GM23338 (cell line): ENCODE data around the gene CELSR1. TPM values are rescaled to one million over a fixed set of nuclear protein-coding genes. Genes with fewer than 3 reads are reported as not detected.
"Not testable (repeated sequence)": the region's sequence is repeated elsewhere in the genome, so short reads cannot be mapped to it uniquely, and the experiment has no call there.

Experiments
- ATAC-seq: fragments of 200-7000 bp; cut with Tn5 transposase; 3 replicates; pipeline ENCODE4 v1.9.1; 2020
- DNase-seq: peaks from one replicate; pipeline ENCODE4 v3.0.0-alpha.2; 2015; ENCODE audit warnings: low spot score
- H2AFZ ChIP-seq: fragments of 200-600 bp; sonication (generic); 2 replicates; pipeline ENCODE4 v1.8.0; 2016; ENCODE audit warnings: antibody characterized with exemption, mild to moderate bottlenecking, moderate library complexity
- H3F3A ChIP-seq: fragments of 200-600 bp; sonication (generic); replicated peaks from 2 replicates; pipeline ENCODE4 v1.8.0; 2017; ENCODE audit warnings: antibody characterized with exemption, mixed run types, low read depth
- H3K27ac ChIP-seq: fragments of 200-600 bp; sonication (generic); 2 replicates; pipeline ENCODE4 v1.6.1; 2016; ENCODE audit warnings: low read depth
- H3K27me3 ChIP-seq: fragments of 200-600 bp; sonication (generic); 2 replicates; pipeline ENCODE4 v1.8.0; 2016; ENCODE audit warnings: mild to moderate bottlenecking, mixed run types, moderate library complexity; ENCODE audit not compliant: insufficient read depth
- H3K36me3 ChIP-seq: fragments of 200-600 bp; sonication (generic); 2 replicates; pipeline ENCODE4 v1.8.0; 2016; ENCODE audit warnings: mild to moderate bottlenecking; ENCODE audit not compliant: insufficient read depth
- H3K4me1 ChIP-seq: fragments of 200-600 bp; sonication (generic); 2 replicates; pipeline ENCODE4 v1.8.0; 2016; ENCODE audit warnings: mild to moderate bottlenecking, moderate library complexity; ENCODE audit not compliant: insufficient read depth
- H3K4me2 ChIP-seq: fragments of 200-600 bp; sonication (generic); 2 replicates; pipeline ENCODE4 v1.7.1; 2017; ENCODE audit warnings: mixed run types
- H3K4me3 ChIP-seq: fragments of 200-600 bp; sonication (generic); 2 replicates; pipeline ENCODE4 v1.6.1; 2016; ENCODE audit warnings: mixed run types
- H3K79me2 ChIP-seq: fragments of 200-600 bp; sonication (generic); replicated peaks from 2 replicates; pipeline ENCODE4 v1.8.0; 2017; ENCODE audit warnings: mild to moderate bottlenecking; ENCODE audit not compliant: insufficient read depth
- H3K9me2 ChIP-seq: fragments of 200-600 bp; sonication (generic); 2 replicates; pipeline ENCODE4 v1.8.0; 2017; ENCODE audit not compliant: insufficient read depth
- H4K20me1 ChIP-seq: fragments of 200-600 bp; sonication (generic); replicated peaks from 2 replicates; pipeline ENCODE4 v1.8.0; 2017; ENCODE audit warnings: mild to moderate bottlenecking; ENCODE audit not compliant: insufficient read depth
- H3K27ac Mint-ChIP-seq: 2 replicates; pipeline ENCODE4 v1.8.0; 2020; ENCODE audit warnings: inconsistent platforms, mild to moderate bottlenecking, moderate library complexity, mixed read lengths
- H3K27me3 Mint-ChIP-seq: 3 replicates; pipeline ENCODE4 v1.8.0; 2022; ENCODE audit warnings: low read depth, mild to moderate bottlenecking, moderate library complexity, mixed read lengths, inconsistent platforms; ENCODE audit not compliant: insufficient read depth, poor library complexity
- H3K36me3 Mint-ChIP-seq: 3 replicates; pipeline ENCODE4 v1.8.0; 2021; ENCODE audit warnings: low read depth, mild to moderate bottlenecking, inconsistent platforms, moderate library complexity, mixed read lengths
- H3K4me1 Mint-ChIP-seq: 3 replicates; pipeline ENCODE4 v1.8.0; 2020; ENCODE audit warnings: mild to moderate bottlenecking, inconsistent platforms, mixed read lengths
- H3K4me3 Mint-ChIP-seq: 3 replicates; pipeline ENCODE4 v1.8.0; 2021; ENCODE audit warnings: moderate library complexity, mild to moderate bottlenecking, inconsistent platforms, mixed read lengths
- H3K9me3 Mint-ChIP-seq: 3 replicates; pipeline ENCODE4 v1.8.0; 2020; ENCODE audit warnings: moderate library complexity, mild to moderate bottlenecking, inconsistent platforms, mixed read lengths
- CREB1 ChIP-seq: fragments of 250-450 bp; sonication (Bioruptor Pico); IDR thresholded peaks from 2 replicates; pipeline ENCODE4 v1.5.0; 2020; ENCODE audit warnings: low read depth, mild to moderate bottlenecking, moderate library complexity
- EZH2phosphoT487 ChIP-seq: fragments of 200-600 bp; sonication (generic); IDR thresholded peaks from one replicate; pipeline ENCODE4 v1.8.1; 2018; ENCODE audit warnings: antibody characterized with exemption; ENCODE audit not compliant: unreplicated experiment
- JUNB ChIP-seq: IDR thresholded peaks from one replicate; pipeline ENCODE4 v1.6.1; 2016; ENCODE audit warnings: antibody characterized with exemption; ENCODE audit not compliant: unreplicated experiment
- NANOG ChIP-seq: IDR thresholded peaks from 2 replicates; pipeline ENCODE4 v1.6.1; 2016; ENCODE audit warnings: antibody characterized with exemption, borderline replicate concordance
- POLR2AphosphoS5 ChIP-seq: IDR thresholded peaks from 2 replicates; pipeline ENCODE4 v1.6.1; 2016; ENCODE audit warnings: antibody characterized with exemption, low read depth
- STAT1 ChIP-seq: IDR thresholded peaks from one replicate; pipeline ENCODE4 v1.6.1; 2016; ENCODE audit warnings: antibody characterized with exemption; ENCODE audit not compliant: unreplicated experiment
- ZNF114 ChIP-seq: fragments of 250-450 bp; sonication (Bioruptor Pico); IDR thresholded peaks from 2 replicates; pipeline ENCODE4 v1.5.0; 2020; ENCODE audit warnings: mild to moderate bottlenecking, moderate library complexity
- ZNF331 ChIP-seq: fragments of 250-450 bp; sonication (Bioruptor Pico); IDR thresholded peaks from 2 replicates; pipeline ENCODE4 v1.5.0; 2020; ENCODE audit warnings: low read depth, mild to moderate bottlenecking, moderate library complexity
- polyA plus RNA-seq: library from polyadenylated mRNA; unstranded; fragments of >200 nt; fragmentation: Nextera tagmentation; extraction: Ambion mirVana; gene quantifications from 2 replicates; pipeline ENCODE4 v1.2.1, GENCODE V29; 2016
- total RNA-seq: library from RNA; depleted of rRNA; stranded (reverse); fragments of >200 nt; shearing (Covaris generic); gene quantifications from 2 replicates; pipeline ENCODE4 v1.2.3, GENCODE V29; 2014
- TF ChIP-seq, protein P1 (sequence below): fragments of 250-450 bp; sonication (Bioruptor Pico); IDR thresholded peaks from 2 replicates; pipeline ENCODE4 v1.5.0; 2020; ENCODE audit warnings: mild to moderate bottlenecking, moderate library complexity
- TF ChIP-seq, protein P2 (sequence below), 2 experiments: fragments of 200-600 bp in 1 of 2; sonication (generic) in 1 of 2; conservative IDR thresholded peaks; 2 replicates each; pipeline versions ENCODE4 v1.5.1 to v1.6.1; 2016 to 2017; ENCODE audit warnings: antibody characterized with exemption in 2 of 2, low read depth in 2 of 2, mild to moderate bottlenecking in 2 of 2, moderate library complexity in 1 of 2

Gene CELSR1
- total and polyA plus RNA-seq, 2 experiments from 2014 or later: 4.8 to 20.4 TPM

DNA sequence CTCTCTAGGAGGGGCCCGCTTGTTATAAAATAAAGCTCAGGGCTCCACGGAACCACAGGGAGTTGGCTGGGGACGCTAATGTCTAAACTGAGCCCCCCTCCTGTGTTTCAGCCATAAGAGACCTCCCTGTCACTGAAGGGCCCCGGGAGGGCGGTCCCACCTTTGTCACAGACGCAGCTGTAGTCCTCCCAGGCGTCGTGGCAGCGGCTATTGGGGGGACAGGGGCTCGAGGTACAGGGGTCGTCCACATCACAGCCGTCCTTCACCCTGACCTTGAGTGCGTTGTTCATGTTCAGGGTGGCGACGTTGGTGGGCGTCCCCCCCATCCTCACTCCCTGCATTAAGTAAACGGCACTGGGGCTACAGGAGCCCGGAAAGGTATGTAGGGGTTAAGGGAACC is 139.9 kb downstream of the CELSR1 start (continued):
- TF ChIP-seq, protein P1, sequence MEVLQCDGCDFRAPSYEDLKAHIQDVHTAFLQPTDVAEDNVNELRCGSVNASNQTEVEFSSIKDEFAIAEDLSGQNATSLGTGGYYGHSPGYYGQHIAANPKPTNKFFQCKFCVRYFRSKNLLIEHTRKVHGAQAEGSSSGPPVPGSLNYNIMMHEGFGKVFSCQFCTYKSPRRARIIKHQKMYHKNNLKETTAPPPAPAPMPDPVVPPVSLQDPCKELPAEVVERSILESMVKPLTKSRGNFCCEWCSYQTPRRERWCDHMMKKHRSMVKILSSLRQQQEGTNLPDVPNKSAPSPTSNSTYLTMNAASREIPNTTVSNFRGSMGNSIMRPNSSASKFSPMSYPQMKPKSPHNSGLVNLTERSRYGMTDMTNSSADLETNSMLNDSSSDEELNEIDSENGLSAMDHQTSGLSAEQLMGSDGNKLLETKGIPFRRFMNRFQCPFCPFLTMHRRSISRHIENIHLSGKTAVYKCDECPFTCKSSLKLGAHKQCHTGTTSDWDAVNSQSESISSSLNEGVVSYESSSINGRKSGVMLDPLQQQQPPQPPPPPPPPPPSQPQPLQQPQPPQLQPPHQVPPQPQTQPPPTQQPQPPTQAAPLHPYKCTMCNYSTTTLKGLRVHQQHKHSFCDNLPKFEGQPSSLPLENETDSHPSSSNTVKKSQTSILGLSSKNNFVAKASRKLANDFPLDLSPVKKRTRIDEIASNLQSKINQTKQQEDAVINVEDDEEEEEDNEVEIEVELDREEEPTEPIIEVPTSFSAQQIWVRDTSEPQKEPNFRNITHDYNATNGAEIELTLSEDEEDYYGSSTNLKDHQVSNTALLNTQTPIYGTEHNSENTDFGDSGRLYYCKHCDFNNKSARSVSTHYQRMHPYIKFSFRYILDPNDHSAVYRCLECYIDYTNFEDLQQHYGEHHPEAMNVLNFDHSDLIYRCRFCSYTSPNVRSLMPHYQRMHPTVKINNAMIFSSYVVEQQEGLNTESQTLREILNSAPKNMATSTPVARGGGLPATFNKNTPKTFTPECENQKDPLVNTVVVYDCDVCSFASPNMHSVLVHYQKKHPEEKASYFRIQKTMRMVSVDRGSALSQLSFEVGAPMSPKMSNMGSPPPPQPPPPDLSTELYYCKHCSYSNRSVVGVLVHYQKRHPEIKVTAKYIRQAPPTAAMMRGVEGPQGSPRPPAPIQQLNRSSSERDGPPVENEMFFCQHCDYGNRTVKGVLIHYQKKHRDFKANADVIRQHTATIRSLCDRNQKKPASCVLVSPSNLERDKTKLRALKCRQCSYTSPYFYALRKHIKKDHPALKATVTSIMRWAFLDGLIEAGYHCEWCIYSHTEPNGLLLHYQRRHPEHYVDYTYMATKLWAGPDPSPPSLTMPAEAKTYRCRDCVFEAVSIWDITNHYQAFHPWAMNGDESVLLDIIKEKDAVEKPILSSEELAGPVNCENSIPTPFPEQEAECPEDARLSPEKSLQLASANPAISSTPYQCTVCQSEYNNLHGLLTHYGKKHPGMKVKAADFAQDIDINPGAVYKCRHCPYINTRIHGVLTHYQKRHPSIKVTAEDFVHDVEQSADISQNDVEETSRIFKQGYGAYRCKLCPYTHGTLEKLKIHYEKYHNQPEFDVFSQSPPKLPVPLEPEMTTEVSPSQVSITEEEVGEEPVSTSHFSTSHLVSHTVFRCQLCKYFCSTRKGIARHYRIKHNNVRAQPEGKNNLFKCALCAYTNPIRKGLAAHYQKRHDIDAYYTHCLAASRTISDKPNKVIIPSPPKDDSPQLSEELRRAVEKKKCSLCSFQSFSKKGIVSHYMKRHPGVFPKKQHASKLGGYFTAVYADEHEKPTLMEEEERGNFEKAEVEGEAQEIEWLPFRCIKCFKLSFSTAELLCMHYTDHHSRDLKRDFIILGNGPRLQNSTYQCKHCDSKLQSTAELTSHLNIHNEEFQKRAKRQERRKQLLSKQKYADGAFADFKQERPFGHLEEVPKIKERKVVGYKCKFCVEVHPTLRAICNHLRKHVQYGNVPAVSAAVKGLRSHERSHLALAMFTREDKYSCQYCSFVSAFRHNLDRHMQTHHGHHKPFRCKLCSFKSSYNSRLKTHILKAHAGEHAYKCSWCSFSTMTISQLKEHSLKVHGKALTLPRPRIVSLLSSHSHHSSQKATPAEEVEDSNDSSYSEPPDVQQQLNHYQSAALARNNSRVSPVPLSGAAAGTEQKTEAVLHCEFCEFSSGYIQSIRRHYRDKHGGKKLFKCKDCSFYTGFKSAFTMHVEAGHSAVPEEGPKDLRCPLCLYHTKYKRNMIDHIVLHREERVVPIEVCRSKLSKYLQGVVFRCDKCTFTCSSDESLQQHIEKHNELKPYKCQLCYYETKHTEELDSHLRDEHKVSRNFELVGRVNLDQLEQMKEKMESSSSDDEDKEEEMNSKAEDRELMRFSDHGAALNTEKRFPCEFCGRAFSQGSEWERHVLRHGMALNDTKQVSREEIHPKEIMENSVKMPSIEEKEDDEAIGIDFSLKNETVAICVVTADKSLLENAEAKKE: no peak
- TF ChIP-seq STAT1 (no peak), ZNF114 (CRISPR knock-in tag) (no peak)

DNA sequence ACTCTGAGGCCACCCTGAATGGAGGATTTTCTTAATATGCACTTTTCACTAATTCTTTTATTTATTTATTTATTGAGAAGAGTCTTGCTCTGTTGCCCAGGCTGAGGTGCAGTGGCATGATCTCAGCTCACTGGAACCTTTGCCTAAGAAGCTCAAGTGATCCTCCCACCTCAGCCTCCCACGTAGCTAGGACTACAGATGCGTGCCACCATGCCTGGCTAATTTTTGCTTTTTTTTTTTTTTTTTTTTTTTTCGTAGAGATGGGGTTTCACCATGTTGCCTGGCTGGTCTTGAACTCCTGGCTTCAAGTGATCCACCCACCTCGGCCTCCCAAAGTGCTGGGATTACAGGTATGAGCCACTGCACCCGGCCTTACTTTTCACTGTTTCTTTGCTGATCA is 140.4 kb downstream of the CELSR1 start:
- not testable (repeated sequence) for H3K9me3 Mint-ChIP-seq, H2AFZ ChIP-seq, H4K20me1 ChIP-seq, H3K4me1 ChIP-seq, H3K27ac Mint-ChIP-seq, H3K36me3 Mint-ChIP-seq, DNase-seq, H3K27me3 ChIP-seq, ATAC-seq, H3K79me2 ChIP-seq, H3K4me2 ChIP-seq, H3K4me3 ChIP-seq, H3K36me3 ChIP-seq, H3K4me3 Mint-ChIP-seq, H3K27ac ChIP-seq, H3K27me3 Mint-ChIP-seq, H3K9me2 ChIP-seq, H3F3A ChIP-seq, H3K4me1 Mint-ChIP-seq

DNA sequence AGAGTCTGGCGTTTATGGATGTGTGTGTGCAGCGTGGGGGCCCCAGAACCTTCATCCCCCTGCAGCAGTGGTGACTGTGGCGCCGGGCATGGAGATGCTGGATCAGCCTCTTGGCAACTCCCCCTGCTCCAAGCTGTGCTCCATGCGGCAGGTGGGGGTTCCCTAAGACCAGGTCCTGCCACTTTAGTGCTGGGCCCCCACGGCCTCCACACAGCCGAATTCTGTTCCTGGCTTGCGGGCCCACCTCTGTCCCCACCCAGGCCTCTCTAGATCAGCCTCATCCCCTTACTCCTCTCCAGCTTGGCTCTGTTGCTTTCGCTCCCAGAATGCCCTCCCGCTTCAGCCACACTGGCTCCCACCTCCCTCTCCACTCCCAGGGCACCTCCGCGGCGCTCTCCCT is 142.3 kb downstream of the CELSR1 start:
- H3K36me3 ChIP-seq: no peaks in the 10 kb centered on the region
- Mint-ChIP-seq H3K27me3 (peaks cover 9% of the 10 kb centered on the region), H3K4me1 (peaks cover 4% of the 10 kb centered on the region; the same call in 1 of the 3 replicates), H3K27ac (no peak overlapping the region), H3K4me3 (no peak overlapping the region), H3K9me3 (no peaks in the 10 kb centered on the region), H3K36me3 (no peaks in the 10 kb centered on the region; the same call in 2 of the 3 replicates)
- H3K79me2 ChIP-seq: no peaks in the 10 kb centered on the region
- H3K27me3 ChIP-seq: no peaks in the 10 kb centered on the region
- no peak overlapping the region for H3K4me2 ChIP-seq
- no peak overlapping the region for H2AFZ ChIP-seq
- no peaks in the 10 kb centered on the region for H3K9me2 ChIP-seq
- no peaks in the 10 kb centered on the region for H4K20me1 ChIP-seq
- H3K4me3 ChIP-seq: no peak overlapping the region
- ATAC-seq: no peak
- no peaks in the 10 kb centered on the region for H3F3A ChIP-seq
- H3K4me1 ChIP-seq: no peaks in the 10 kb centered on the region
- DNase-seq: no peak
- H3K27ac ChIP-seq: no peak overlapping the region
- TF ChIP-seq, protein P2, sequence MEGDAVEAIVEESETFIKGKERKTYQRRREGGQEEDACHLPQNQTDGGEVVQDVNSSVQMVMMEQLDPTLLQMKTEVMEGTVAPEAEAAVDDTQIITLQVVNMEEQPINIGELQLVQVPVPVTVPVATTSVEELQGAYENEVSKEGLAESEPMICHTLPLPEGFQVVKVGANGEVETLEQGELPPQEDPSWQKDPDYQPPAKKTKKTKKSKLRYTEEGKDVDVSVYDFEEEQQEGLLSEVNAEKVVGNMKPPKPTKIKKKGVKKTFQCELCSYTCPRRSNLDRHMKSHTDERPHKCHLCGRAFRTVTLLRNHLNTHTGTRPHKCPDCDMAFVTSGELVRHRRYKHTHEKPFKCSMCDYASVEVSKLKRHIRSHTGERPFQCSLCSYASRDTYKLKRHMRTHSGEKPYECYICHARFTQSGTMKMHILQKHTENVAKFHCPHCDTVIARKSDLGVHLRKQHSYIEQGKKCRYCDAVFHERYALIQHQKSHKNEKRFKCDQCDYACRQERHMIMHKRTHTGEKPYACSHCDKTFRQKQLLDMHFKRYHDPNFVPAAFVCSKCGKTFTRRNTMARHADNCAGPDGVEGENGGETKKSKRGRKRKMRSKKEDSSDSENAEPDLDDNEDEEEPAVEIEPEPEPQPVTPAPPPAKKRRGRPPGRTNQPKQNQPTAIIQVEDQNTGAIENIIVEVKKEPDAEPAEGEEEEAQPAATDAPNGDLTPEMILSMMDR (conservative IDR thresholded peaks at IDR 0.05; ENCODE audit: low read depth in 2 of 2): no peak
- TF ChIP-seq STAT1: no peak
- no peak for TF ChIP-seq POLR2AphosphoS5
- TF ChIP-seq CREB1 (CRISPR knock-in tag): no peak
- no peak for TF ChIP-seq EZH2phosphoT487
- no peak for TF ChIP-seq NANOG
- no peak for TF ChIP-seq JUNB
- TF ChIP-seq ZNF331 (CRISPR knock-in tag): no peak
